ENCODE results near the gene AHCYL2. TPM values are rescaled to one million over a fixed set of nuclear protein-coding genes. Genes with fewer than 3 reads are reported as not detected.

Gene AHCYL2
- polyA plus RNA-seq, 3 donors = 10.7 to 14.6 (median 12.1) TPM

DNA sequence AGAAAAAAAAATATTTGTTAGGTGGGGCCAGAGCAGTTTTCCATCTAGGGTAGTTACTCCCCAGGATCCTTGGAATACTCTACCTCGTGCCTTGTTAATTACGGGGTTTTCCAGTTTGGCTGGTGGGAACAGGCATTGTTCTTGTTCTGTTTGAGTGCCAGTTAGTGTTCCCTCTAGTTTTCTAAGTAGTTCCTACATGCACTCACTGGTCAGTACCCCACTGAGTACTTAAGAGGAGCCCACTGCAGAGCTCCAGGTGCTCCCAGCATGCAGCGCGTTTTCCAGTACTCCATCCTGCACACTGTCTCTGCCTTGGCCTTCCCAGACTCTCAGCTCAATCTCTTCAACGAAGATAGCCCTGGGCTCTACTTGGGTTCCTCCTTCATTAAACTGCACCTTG, 58.0 kb downstream of the AHCYL2 start:
- H3K27ac Mint-ChIP-seq = no peak overlapping the region
- H2AFZ ChIP-seq (ENCODE audit: insufficient read depth, low read depth, low read length, poor library complexity, severe bottlenecking) = no peak overlapping the region
- intact Hi-C loops (cut with micrococcal nuclease) = no loop called here

DNA sequence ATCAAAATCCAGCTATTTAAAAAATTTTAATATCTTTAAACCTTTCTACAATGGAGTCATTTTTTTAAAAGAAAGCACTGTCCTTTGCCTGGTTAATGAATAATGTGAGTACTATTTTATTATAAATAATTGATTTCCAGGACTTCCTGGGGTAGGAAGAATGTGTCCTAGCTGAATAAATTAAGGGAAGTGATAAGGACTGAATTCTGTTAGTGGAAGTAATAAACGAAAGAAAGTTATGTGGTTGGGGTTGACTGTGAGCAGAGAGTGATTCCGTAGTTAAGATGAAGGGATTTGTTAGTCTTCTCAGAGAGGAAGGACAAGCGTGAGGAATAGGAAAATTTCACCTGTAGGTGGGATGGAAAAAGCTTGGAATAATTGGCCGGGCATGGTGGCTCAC, 59.1 kb downstream of the AHCYL2 start:
- H3K4me3 ChIP-seq (replicated peaks in 1 of 3; ENCODE audit: low read depth in 2 of 3, low read length in 3 of 3) = no peak overlapping the region
- Mint-ChIP-seq H3K9me3 (no peaks in the 10 kb centered on the region), H3K4me3 (no peak overlapping the region), H3K36me3 (peaks cover 14 to 15% of the 10 kb centered on the region in 2 donors), H3K27ac (no peak overlapping the region), H3K27me3 (ENCODE audit: low read depth in 3 of 3) (peaks cover 0 to 1% (median 0%) of the 10 kb centered on the region in 3 donors), H3K4me1 (peaks cover 5% of the 10 kb centered on the region)
- 40% methylated on average over 2 of the region's 4 CpGs for WGBS (ENCODE audit: insufficient coverage)
- H3K27ac ChIP-seq (ENCODE audit: low read depth in 1 of 2, low read length in 2 of 2) = no peak overlapping the region
- H2AFZ ChIP-seq (ENCODE audit: insufficient read depth, low read depth, low read length, poor library complexity, severe bottlenecking) = no peak overlapping the region
- peaks cover 0 to 2% of the 10 kb centered on the region in 2 donors for H3K36me3 ChIP-seq (replicated peaks in 1 of 2; ENCODE audit: control insufficient read depth in 1 of 2, insufficient read depth in 2 of 2, low read length in 2 of 2)
- H3K79me2 ChIP-seq (ENCODE audit: insufficient read depth, low read length) = no peaks in the 10 kb centered on the region
- H4K20me1 ChIP-seq (ENCODE audit: insufficient read depth, low read length) = no peaks in the 10 kb centered on the region
- H3K4me2 ChIP-seq (replicated peaks; ENCODE audit: extremely low read depth, low read length, poor library complexity, severe bottlenecking) = no peak overlapping the region
- H3K4me1 ChIP-seq (ENCODE audit: control insufficient read depth in 1 of 2, insufficient read depth in 2 of 2, low read length in 2 of 2) = peaks cover 0 to 3% of the 10 kb centered on the region in 2 donors
- intact Hi-C loops (cut with micrococcal nuclease) = no loop called here
- TF ChIP-seq CTCF (IDR thresholded peaks at IDR 0.05) = no peak
- DNase-seq = no peak
- no peaks in the 10 kb centered on the region for H3K27me3 ChIP-seq (ENCODE audit: control insufficient read depth in 2 of 2, insufficient read depth in 2 of 2, low read length in 2 of 2)
- no peaks in the 10 kb centered on the region for H3K9me3 ChIP-seq (replicated peaks in 1 of 2; ENCODE audit: control insufficient read depth in 1 of 2, insufficient read depth in 1 of 2, low read length in 2 of 2)
- no peak overlapping the region for H3K9ac ChIP-seq (ENCODE audit: insufficient read depth, low read length, poor library complexity, severe bottlenecking)

More for the DNA sequence above, 58.0 kb downstream of the AHCYL2 start:
- Mint-ChIP-seq H3K36me3 (peaks cover 14 to 21% of the 10 kb centered on the region in 2 donors), H3K4me3 (no peak overlapping the region), H3K4me1 (peaks cover 5% of the 10 kb centered on the region), H3K9me3 (no peaks in the 10 kb centered on the region), H3K27me3 (ENCODE audit: low read depth in 3 of 3) (peaks cover 0 to 1% (median 0%) of the 10 kb centered on the region in 3 donors)
- Histone ChIP-seq H3K9ac (ENCODE audit: insufficient read depth, low read length, poor library complexity, severe bottlenecking) (no peak overlapping the region), H3K9me3 (replicated peaks in 1 of 2; ENCODE audit: control insufficient read depth in 1 of 2, insufficient read depth in 1 of 2, low read length in 2 of 2) (no peaks in the 10 kb centered on the region), H3K27ac (ENCODE audit: low read depth in 1 of 2, low read length in 2 of 2) (no peak overlapping the region), H3K4me2 (replicated peaks; ENCODE audit: extremely low read depth, low read length, poor library complexity, severe bottlenecking) (no peak overlapping the region), H3K4me3 (replicated peaks in 1 of 3; ENCODE audit: low read depth in 2 of 3, low read length in 3 of 3) (no peak overlapping the region), H3K79me2 (ENCODE audit: insufficient read depth, low read length) (no peaks in the 10 kb centered on the region), H3K27me3 (ENCODE audit: control insufficient read depth in 2 of 2, insufficient read depth in 2 of 2, low read length in 2 of 2) (no peaks in the 10 kb centered on the region), H4K20me1 (ENCODE audit: insufficient read depth, low read length) (no peaks in the 10 kb centered on the region), H3K4me1 (ENCODE audit: control insufficient read depth in 1 of 2, insufficient read depth in 2 of 2, low read length in 2 of 2) (peaks cover 0 to 3% of the 10 kb centered on the region in 2 donors), H3K36me3 (replicated peaks in 1 of 2; ENCODE audit: control insufficient read depth in 1 of 2, insufficient read depth in 2 of 2, low read length in 2 of 2) (no peaks in the 10 kb centered on the region)
- 100% methylated on average over 3 of the region's 5 CpGs for WGBS (ENCODE audit: insufficient coverage)
- no peak for DNase-seq
- TF ChIP-seq CTCF (IDR thresholded peaks at IDR 0.05) = no peak
